CD4-positive, alpha-beta T cell (primary cell): Measurements from ENCODE around the gene C4orf50. TPM values are rescaled to one million over a fixed set of nuclear protein-coding genes. Genes with fewer than 3 reads are reported as not detected.

ENCODE experiments used
- ATAC-seq: fragments of 200-7000 bp; cut with Tn5 transposase; one replicate; pipeline ENCODE4 v1.10.0; 2022; ENCODE audit warnings: mild to moderate bottlenecking; ENCODE audit not compliant: poor library complexity
- CTCF ChIA-PET: fragments of 350-600 bp; sonication (Branson Sonifier 250); formaldehyde crosslinking; loops from one replicate; lab custom pipeline; 2021; ENCODE audit warnings: antibody characterized with exemption, inconsistent platforms; lab: Charles Lee
- POLR2A ChIA-PET: fragments of 350-600 bp; sonication (Branson Sonifier 250); formaldehyde crosslinking; loops from one replicate; lab custom pipeline; 2021; ENCODE audit warnings: antibody characterized with exemption, inconsistent platforms; lab: Charles Lee
- DNase-seq, 14 experiments: peaks; one replicate each; pipeline ENCODE4 v3.0.0-alpha.2; 2013 to 2020; ENCODE audit warnings: mixed read lengths in 2 of 14
- H3K27ac ChIP-seq, 2 donors: one replicate each; pipeline versions ENCODE4 v1.5.1 to v1.7.0; 2013; ENCODE audit warnings: low read length in 2 of 2, low read depth in 1 of 2, mild to moderate bottlenecking in 1 of 2
- H3K27me3 ChIP-seq, 2 experiments: 1 replicate in 1 of 2; 2 replicates in 1 of 2; pipeline versions ENCODE4 v1.6.1 to v1.7.0; 2013; ENCODE audit warnings: low read length in 2 of 2, control low read depth in 1 of 2, mild to moderate bottlenecking in 1 of 2, moderate library complexity in 1 of 2; ENCODE audit not compliant: insufficient read depth in 2 of 2, control insufficient read depth in 1 of 2
- H3K36me3 ChIP-seq: one replicate; pipeline ENCODE4 v1.6.1; 2013; ENCODE audit warnings: low read length, control low read depth; ENCODE audit not compliant: insufficient read depth
- H3K4me1 ChIP-seq: one replicate; pipeline ENCODE4 v1.6.1; 2013; ENCODE audit warnings: low read length, control low read depth; ENCODE audit not compliant: insufficient read depth
- H3K4me3 ChIP-seq: one replicate; pipeline ENCODE4 v1.5.1; 2013; ENCODE audit warnings: mild to moderate bottlenecking, low read length, moderate library complexity
- H3K9me3 ChIP-seq, 2 experiments: 1 replicate in 1 of 2; 2 replicates in 1 of 2; pipeline versions ENCODE4 v1.6.1 to v1.7.0; 2013; ENCODE audit warnings: low read length in 2 of 2, mild to moderate bottlenecking in 2 of 2, control low read depth in 1 of 2, moderate library complexity in 1 of 2; ENCODE audit not compliant: control insufficient read depth in 1 of 2, insufficient read depth in 1 of 2
- H3K27ac Mint-ChIP-seq: one replicate; pipeline ENCODE4 v1.8.0; 2020; ENCODE audit warnings: mixed read lengths
- H3K27me3 Mint-ChIP-seq: one replicate; pipeline ENCODE4 v1.8.0; 2021; ENCODE audit warnings: mixed read lengths
- H3K36me3 Mint-ChIP-seq: one replicate; pipeline ENCODE4 v1.8.0; 2021; ENCODE audit warnings: low read depth, mixed read lengths
- H3K4me1 Mint-ChIP-seq: one replicate; pipeline ENCODE4 v1.8.0; 2021; ENCODE audit warnings: low read depth, mixed read lengths
- H3K4me3 Mint-ChIP-seq: one replicate; pipeline ENCODE4 v1.8.0; 2020; ENCODE audit warnings: mild to moderate bottlenecking, mixed read lengths
- H3K9me3 Mint-ChIP-seq: one replicate; pipeline ENCODE4 v1.8.0; 2020; ENCODE audit warnings: mixed read lengths
- intact Hi-C, 2 experiments: fragments of 100-400 bp; cut with DNase I in 1 of 2; cut with micrococcal nuclease in 1 of 2; formaldehyde crosslinking; loops; one replicate each; pipeline versions ENCODE4 v1.15.1 to v1.9.0; 2023 to 2025; cut with DNase I, micrococcal nuclease
- total RNA-seq, 174 experiments: library from RNA in 2 of 174; stranded (reverse) in 2 of 174; gene quantifications; one replicate each; pipeline ENCODE4 v1.2.3 and lab custom pipeline; 2021 to 2026
- TF ChIP-seq, protein P1 (sequence below): fragments of 200-600 bp; IDR thresholded peaks from one replicate; pipeline ENCODE4 v1.8.0; 2022; ENCODE audit warnings: antibody characterized with exemption, mild to moderate bottlenecking

Gene C4orf50
- total RNA-seq, 2 experiments from 2014 or later = 0.16 to 0.20 TPM

DNA sequence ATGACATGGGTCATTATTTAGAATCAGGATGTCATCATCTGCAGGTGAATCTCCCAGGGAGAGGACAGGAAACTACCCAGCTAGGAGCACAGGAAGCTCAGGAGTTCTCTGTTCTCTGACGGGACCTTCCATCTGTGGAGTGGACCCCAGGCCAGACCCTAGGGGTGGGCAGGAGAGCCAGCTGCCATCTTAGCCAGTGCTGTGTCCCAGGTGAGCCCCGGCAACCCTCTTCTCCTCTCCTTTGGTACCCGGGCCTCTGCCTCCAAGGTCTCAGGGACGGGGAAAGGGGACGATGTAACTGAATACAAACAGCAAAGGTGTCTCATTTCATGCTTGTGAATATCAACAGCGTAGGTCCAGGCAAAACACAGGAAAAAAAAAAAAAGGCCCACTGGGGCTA, 48.5 kb downstream of the C4orf50 start:
- peaks cover 0 to 14% of the 10 kb centered on the region in 2 experiments for H3K9me3 ChIP-seq
- POLR2A ChIA-PET = no interaction called here
- ATAC-seq = no peak
- H3K27ac Mint-ChIP-seq = no peak overlapping the region
- H3K27me3 ChIP-seq = peaks cover 0 to 5% of the 10 kb centered on the region in 2 experiments
- no peak overlapping the region for H3K4me3 ChIP-seq
- CTCF ChIA-PET = no interaction called here
- no peak overlapping the region for H3K27ac ChIP-seq
- no peak overlapping the region for H3K4me3 Mint-ChIP-seq
- H3K36me3 ChIP-seq = no peaks in the 10 kb centered on the region
- no peaks in the 10 kb centered on the region for H3K9me3 Mint-ChIP-seq
- H3K27me3 Mint-ChIP-seq = peaks cover 17% of the 10 kb centered on the region
- no peak for DNase-seq
- TF ChIP-seq, protein P1, sequence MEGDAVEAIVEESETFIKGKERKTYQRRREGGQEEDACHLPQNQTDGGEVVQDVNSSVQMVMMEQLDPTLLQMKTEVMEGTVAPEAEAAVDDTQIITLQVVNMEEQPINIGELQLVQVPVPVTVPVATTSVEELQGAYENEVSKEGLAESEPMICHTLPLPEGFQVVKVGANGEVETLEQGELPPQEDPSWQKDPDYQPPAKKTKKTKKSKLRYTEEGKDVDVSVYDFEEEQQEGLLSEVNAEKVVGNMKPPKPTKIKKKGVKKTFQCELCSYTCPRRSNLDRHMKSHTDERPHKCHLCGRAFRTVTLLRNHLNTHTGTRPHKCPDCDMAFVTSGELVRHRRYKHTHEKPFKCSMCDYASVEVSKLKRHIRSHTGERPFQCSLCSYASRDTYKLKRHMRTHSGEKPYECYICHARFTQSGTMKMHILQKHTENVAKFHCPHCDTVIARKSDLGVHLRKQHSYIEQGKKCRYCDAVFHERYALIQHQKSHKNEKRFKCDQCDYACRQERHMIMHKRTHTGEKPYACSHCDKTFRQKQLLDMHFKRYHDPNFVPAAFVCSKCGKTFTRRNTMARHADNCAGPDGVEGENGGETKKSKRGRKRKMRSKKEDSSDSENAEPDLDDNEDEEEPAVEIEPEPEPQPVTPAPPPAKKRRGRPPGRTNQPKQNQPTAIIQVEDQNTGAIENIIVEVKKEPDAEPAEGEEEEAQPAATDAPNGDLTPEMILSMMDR = no peak
- no peaks in the 10 kb centered on the region for H3K4me1 Mint-ChIP-seq
- H3K4me1 ChIP-seq = no peaks in the 10 kb centered on the region
- intact Hi-C loops = no loop called here
- no peaks in the 10 kb centered on the region for H3K36me3 Mint-ChIP-seq

DNA sequence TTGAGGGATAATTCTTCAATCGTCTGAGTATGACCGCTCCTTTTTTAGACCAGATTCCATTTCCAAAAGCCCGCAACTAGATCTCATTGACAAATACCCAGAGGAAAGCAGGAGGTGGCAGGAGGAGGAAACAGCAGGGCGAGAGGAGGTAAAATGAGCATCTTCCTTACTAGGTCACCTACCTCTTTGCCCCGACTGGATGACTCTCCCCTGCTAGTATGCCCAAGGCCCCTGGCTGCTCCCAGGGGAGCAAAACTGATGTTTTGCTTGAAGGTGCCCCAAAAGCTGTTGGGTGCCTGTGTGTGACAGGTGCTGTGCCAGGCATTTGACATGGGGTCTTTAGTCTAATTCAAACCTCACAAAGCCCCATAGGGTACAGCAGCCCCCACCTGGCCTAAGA, 48.9 kb downstream of the C4orf50 start:
- H3K36me3 Mint-ChIP-seq = no peaks in the 10 kb centered on the region
- ChIA-PET CTCF (no interaction called here), POLR2A (no interaction called here)
- no peaks in the 10 kb centered on the region for H3K4me1 ChIP-seq
- no peaks in the 10 kb centered on the region for H3K9me3 Mint-ChIP-seq
- no peak for ATAC-seq
- no peaks in the 10 kb centered on the region for H3K36me3 ChIP-seq
- peaks cover 0 to 5% of the 10 kb centered on the region in 2 experiments for H3K27me3 ChIP-seq
- intact Hi-C loops = no loop called here
- no peak overlapping the region for H3K4me3 Mint-ChIP-seq
- no peaks in the 10 kb centered on the region for H3K4me1 Mint-ChIP-seq
- peaks cover 0 to 14% of the 10 kb centered on the region in 2 experiments for H3K9me3 ChIP-seq
- H3K27me3 Mint-ChIP-seq = peaks cover 17% of the 10 kb centered on the region
- H3K27ac ChIP-seq = no peak overlapping the region
- TF ChIP-seq, protein P1 = no peak
- no peak for DNase-seq
- H3K4me3 ChIP-seq = no peak overlapping the region
- no peak overlapping the region for H3K27ac Mint-ChIP-seq

DNA sequence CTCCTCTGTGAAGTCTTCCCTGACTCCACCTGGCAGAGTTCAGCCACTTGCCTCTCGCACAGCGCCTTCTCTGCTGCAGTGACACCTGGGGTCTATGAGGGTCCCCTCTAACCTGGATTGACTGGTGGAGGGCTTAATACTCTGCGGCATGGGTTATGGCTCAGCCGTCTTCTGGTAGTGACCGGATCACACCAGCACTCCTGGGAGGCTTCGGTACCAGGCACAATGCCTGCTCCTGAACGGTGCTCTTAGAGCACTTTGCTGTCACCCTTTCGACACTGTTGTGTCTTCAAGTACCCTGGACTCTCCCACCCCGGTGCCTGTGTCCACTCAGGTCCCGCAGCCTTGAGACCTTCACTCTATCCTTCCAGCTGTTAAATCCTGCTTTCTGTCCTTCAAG, 50.0 kb downstream of the C4orf50 start:
- Histone ChIP-seq H3K27me3 (peaks cover 0 to under 1% of the 10 kb centered on the region in 2 experiments), H3K36me3 (no peaks in the 10 kb centered on the region), H3K4me3 (no peak overlapping the region), H3K9me3 (peaks cover 0 to 4% of the 10 kb centered on the region in 2 experiments), H3K4me1 (no peaks in the 10 kb centered on the region), H3K27ac (no peak overlapping the region)
- DNase-seq (no peak), ATAC-seq (no peak)
- Mint-ChIP-seq H3K36me3 (no peaks in the 10 kb centered on the region), H3K4me3 (no peak overlapping the region), H3K27me3 (peaks cover 19% of the 10 kb centered on the region), H3K27ac (no peak overlapping the region), H3K9me3 (no peaks in the 10 kb centered on the region), H3K4me1 (no peaks in the 10 kb centered on the region)
- POLR2A ChIA-PET = no interaction called here
- CTCF ChIA-PET = no interaction called here
- TF ChIP-seq, protein P1 = no peak
- intact Hi-C loops = no loop called here
